Panc1 (cell line): Measurements from ENCODE around the gene GRIK4.
A peak's percentile ranks its signal among the peaks of the same experiment; 100 is the strongest.

Experiments
- POLR2AphosphoS5 ChIP-seq: IDR thresholded peaks from 2 replicates; pipeline ENCODE4 v1.6.1; 2012; ENCODE audit warnings: mild to moderate bottlenecking, low read depth, low read length, moderate library complexity
- REST ChIP-seq, 2 experiments: IDR thresholded peaks; 2 replicates each; pipeline ENCODE4 v1.6.1; 2011 to 2012; ENCODE audit warnings: low read depth in 2 of 2, control low read depth in 1 of 2, low read length in 1 of 2, mild to moderate bottlenecking in 1 of 2, moderate library complexity in 1 of 2; ENCODE audit not compliant: insufficient read depth in 1 of 2
- SIN3A ChIP-seq: IDR thresholded peaks from 2 replicates; pipeline ENCODE4 v1.6.1; 2012; ENCODE audit warnings: low read depth, mild to moderate bottlenecking, low read length, moderate library complexity, borderline replicate concordance; ENCODE audit not compliant: insufficient read depth
- TCF7L2 ChIP-seq: IDR thresholded peaks from 2 replicates; pipeline ENCODE4 v1.6.1; 2011; ENCODE audit warnings: mild to moderate bottlenecking, low read depth, low read length, inconsistent platforms
- TF ChIP-seq, protein P1 (sequence below): fragments of 450-650 bp; IDR thresholded peaks from 2 replicates; pipeline ENCODE4 v1.5.1; 2017; ENCODE audit warnings: mild to moderate bottlenecking

DNA sequence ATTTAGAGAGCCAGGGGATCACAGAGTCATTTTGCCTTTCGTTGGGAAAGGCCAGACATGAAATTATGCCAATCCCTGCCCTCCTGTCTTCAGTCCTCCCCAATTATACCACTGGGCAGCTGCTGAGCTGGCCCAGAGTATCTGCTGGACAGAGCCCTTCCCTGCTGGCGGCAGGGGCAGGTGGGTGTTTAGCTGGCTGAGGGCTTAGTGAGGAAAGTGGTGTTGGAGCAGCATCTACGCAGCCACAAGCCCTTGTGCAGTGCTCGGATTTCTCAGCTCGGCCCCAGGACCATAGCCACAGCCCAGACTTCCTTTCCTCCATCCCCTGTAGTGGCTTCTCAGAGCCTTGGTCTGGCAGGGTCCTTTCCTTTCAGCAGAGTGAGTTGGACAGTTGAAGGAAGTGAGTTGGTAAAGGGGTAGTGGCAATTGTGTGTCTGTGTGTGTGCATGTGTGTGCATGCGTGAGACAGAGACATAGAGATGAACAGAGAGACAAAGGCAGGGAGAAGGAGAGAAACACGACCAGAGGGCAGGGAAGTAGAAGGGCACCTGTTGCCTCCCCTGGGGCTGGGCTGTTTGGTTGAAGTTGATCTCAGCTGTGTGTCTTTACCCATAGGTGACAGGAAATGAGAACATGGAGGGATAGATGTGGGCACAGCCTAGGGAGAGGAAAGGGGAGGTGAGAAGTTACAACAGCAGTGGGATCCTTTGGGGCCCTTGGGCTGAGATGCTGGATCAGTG is 66.2 kb downstream of the GRIK4 start:
- TF ChIP-seq, protein P1, sequence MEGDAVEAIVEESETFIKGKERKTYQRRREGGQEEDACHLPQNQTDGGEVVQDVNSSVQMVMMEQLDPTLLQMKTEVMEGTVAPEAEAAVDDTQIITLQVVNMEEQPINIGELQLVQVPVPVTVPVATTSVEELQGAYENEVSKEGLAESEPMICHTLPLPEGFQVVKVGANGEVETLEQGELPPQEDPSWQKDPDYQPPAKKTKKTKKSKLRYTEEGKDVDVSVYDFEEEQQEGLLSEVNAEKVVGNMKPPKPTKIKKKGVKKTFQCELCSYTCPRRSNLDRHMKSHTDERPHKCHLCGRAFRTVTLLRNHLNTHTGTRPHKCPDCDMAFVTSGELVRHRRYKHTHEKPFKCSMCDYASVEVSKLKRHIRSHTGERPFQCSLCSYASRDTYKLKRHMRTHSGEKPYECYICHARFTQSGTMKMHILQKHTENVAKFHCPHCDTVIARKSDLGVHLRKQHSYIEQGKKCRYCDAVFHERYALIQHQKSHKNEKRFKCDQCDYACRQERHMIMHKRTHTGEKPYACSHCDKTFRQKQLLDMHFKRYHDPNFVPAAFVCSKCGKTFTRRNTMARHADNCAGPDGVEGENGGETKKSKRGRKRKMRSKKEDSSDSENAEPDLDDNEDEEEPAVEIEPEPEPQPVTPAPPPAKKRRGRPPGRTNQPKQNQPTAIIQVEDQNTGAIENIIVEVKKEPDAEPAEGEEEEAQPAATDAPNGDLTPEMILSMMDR: no peak
- TF ChIP-seq POLR2AphosphoS5 (no peak), REST (IDR thresholded peaks at IDR 0.05; ENCODE audit: insufficient read depth in 1 of 2, low read depth in 2 of 2, low read length in 1 of 2) (0 out of 4 replicates have a peak, but pooled peaks of 1 of the 2 experiments have one; percentile 51), TCF7L2 (no peak), SIN3A (no peak)
